Right ventricle myocardium inferior (tissue), 1 donor: ENCODE data around the gene EPHB2. TPM values are rescaled to one million over a fixed set of nuclear protein-coding genes. Genes with fewer than 3 reads are reported as not detected.

Experiments used
- ATAC-seq: fragments of 200-7000 bp; cut with Tn5 transposase; one replicate; pipeline ENCODE4 v1.9.1; 2020; ENCODE audit warnings: mild to moderate bottlenecking, moderate library complexity
- DNase-seq: peaks from one replicate; pipeline ENCODE4 v3.0.0; 2021; ENCODE audit errors: missing footprints
- intact Hi-C: fragments of 100-400 bp; cut with DNase I; formaldehyde crosslinking; loops from one replicate; pipeline ENCODE4 v1.11.0; 2022
- total RNA-seq: library from RNA; stranded (reverse); fragmentation: NEBNext Ultra II Directional; extraction: Animal tissue kit (Norgen Biotek cat#: 25700); gene quantifications from one replicate; pipeline ENCODE4 v1.2.1, GENCODE V29; 2021
- donor health status: DM: no; HTN: yes; CAD: no; lungs with severe emphysema.

EPHB2 gene
- total RNA-seq, 1 donor from 2014 or later: 3.5 TPM

- ATAC-seq (no peak), DNase-seq (peak; percentile 75)
- intact Hi-C loops: no loop called here
Observed at GRCh38 chr1:22739648-22740385, 29.2 kb downstream of the EPHB2 start.

- ATAC-seq: no peak
- intact Hi-C loops: no loop called here
- no peak for DNase-seq
Observed at GRCh38 chr1:22741118-22741517, 30.5 kb downstream of the EPHB2 start.

DNA sequence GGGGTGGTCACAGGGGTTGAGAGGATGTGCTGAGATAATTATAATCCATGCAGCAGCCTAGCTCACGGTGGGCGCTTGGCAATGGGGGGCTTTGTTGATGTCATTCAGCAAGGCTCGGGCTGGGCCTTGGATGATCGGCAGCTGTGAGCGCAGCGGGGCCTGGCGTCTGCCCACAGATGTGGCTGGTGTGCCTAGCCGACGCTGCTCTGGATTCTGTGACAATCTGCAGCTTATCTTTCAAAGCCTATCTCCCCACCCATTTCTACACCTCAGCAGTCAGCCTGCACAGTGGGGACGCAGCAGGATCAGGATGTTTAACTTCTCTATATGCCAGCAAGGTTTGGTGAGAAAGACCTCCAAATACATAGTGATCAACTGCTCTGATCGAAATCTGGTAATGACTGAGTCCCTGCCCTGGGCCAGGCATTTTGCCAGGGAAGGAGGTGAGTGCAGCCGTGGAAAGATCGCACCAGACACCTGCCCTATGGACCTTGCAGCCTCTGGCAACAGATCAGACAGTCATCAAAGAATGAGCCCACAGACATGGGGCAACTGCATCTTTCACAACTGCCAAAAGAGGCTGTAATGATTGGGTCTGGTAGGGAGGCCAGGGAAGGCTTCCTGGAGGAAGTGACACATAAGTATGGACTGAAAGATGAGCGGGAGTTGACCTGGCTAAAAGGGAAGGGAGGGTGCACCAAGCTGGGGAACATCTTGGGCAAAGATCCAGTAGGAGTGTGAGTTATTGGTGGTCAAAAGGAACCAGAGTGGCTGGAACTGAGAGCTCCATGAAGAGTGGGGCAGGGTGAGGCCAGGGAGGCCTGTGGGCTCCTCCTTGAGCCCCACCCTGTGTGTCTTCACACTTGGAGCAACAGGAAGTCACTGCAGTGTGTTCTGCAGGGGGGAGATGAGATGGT lies 35.3 kb downstream of the EPHB2 start:
- DNase-seq (peak; percentile 42), ATAC-seq (no peak)
- intact Hi-C loops: no loop called here

DNA sequence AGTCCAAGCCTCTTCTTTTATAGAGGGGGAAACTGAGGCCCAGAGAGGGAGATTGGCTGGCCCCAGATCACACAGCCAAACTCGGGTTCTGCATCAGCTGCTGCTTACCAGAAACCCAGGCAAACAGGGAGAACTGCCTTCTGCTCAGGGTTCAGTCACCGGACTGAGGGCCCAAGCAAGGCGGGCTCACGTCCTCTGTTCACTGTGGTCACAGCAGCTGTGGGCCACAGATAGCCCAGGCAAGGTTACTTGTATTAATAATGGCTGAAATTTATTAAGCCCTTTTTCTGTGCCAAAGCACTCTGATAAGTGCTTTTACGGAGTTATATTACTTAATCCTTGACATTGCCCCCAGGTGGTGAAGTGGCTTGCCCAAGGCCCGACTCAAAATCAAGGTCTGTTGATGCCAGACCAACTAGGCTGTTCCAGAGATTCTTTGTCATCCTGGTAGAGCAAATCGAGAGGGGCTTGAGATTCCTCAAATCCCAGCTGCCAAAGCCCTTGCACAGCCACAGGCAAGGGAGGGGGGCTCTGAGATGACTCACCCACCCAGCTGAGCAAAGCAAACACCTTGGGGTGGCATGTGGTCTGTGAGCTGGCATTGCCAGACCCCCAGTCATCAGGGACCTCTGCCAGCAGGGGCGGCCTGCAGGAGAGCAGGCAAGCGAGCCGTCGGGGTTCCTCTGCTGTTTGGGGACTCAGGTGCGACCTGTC lies 36.5 kb downstream of the EPHB2 start:
- intact Hi-C loops: no loop called here
- DNase-seq (peak; percentile 34), ATAC-seq (no peak)

DNA sequence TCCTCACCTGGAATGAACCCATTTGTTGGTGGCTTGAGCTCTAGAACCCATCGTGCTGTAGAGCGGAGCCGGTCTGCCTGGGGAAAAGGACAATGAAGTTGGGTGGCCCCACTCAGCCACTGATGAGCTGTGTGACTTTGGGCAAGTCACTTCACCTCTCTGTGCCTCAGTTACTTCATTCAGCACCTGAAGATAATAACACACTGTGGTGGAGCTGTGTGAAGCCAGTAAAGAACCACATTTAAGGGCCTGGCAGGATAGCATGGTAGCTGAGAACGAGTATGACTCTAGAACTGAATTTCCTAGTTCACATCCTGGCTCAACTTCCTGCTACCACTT lies 37.1 kb downstream of the EPHB2 start:
- intact Hi-C loops: no loop called here
- ATAC-seq: no peak

DNA sequence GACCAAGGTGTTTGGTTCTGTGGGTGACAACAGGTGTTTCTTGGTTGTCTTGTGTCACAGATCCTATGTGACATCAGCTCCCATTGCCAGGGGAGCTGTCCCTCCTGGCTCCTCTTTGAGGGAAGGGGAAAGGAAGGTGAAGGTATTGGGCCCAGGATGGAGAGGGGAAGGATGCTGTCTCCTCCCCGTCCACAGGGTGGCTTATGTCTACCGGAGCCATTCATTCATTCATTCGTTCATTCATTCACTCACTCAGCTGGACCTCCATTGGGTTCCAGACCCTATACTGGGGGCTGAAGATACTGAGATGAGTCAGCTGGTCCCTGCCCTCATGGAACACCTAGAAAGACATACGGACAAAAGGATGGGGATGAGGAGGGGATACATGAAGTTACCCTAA lies 38.9 kb downstream of the EPHB2 start:
- no peak for ATAC-seq
- intact Hi-C loops: no loop called here
- DNase-seq: no peak

More for the DNA sequence above, 37.1 kb downstream of the EPHB2 start:
- no peak for DNase-seq

DNA sequence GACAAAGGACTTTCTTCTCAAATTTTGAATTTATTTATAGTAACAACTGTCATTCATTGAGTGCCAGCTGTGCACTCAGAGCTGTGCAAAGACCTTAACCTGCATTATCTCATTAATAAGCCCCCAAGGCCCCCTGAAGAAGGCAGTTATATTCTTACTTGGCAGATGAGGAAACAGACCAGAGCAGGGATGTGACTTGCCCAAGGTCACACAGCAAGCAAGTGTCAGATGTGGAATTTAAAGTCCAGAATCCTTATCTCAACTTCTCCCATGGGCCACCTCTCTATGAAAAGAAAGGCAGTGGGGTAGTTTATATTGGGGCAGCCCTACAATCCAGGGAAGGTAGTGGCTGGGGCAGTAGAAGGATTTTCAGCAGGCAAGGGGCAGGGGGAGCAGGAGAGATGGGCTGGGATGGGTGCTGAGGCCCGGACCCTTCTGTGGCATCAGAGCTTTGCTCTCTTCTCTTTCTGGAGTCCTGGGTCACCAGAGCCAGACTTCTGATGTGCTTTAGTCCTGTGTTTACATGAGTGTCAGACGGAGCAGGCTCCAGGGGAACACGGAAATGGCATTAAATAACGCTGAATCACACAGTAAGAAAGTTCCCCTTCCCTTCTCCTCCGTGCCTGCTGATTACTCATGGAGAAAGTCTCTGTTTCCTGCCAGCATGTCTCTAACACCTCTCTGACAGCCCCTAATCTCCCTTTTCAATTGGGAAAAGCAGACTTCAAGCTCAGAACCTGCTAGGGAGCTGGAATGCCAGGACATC lies 39.5 kb downstream of the EPHB2 start:
- DNase-seq: peak; percentile 64
- peak; percentile 75 for ATAC-seq
- intact Hi-C loops: no loop called here

DNA sequence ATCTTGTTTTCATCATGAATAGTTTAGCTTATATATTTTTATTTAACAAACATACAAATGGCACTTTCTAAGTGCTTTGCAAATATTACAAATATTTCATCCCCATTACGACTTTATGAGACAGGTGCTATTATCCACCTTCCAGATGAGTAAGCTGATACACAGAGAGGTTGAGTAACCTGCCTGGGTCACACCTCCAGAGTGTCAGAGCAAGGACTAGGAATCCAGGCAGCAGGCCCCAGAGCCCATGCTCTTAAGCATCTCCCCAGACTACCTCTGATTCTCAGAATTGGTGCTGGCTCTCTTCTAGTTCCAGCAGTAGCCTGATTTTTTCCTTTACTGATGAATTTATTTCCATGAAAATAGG lies 40.0 kb downstream of the EPHB2 start:
- intact Hi-C loops: no loop called here
- ATAC-seq (no peak), DNase-seq (no peak)

- peak; percentile 27 for DNase-seq
- intact Hi-C loops: no loop called here
- no peak for ATAC-seq
Observed at GRCh38 chr1:22751124-22751531, 40.5 kb downstream of the EPHB2 start.

GRCh38 chr1:22752339-22752738 lies 41.7 kb downstream of the EPHB2 start:
- ATAC-seq (no peak), DNase-seq (no peak)
- intact Hi-C loops: no loop called here

DNA sequence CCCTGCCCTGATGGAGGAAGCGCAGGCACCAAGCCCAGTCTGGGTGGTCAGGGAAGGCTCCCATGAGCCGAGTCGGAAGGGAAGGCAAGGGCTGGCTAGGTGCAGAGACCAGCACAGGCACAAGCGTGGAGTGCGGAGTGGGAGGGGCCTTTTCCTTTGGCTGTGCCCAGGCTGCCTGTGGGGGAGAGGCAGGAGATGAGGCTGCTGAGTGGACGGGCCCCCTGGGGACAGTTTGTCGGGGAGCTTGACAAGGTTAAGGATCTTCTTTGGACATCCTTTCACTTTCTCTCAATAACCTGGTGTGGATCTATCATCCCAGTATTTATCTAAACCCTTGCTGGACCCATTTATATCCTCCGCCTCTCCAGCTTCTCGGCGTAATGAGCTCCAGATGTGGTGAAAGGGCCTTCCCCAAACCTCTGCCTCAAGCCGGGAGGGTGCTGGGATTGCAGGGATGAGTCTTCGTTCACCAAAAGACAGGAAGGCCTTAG lies 42.9 kb downstream of the EPHB2 start:
- ATAC-seq (peak; percentile 61), DNase-seq (peak; percentile 34)
- intact Hi-C loops: no loop called here

DNA sequence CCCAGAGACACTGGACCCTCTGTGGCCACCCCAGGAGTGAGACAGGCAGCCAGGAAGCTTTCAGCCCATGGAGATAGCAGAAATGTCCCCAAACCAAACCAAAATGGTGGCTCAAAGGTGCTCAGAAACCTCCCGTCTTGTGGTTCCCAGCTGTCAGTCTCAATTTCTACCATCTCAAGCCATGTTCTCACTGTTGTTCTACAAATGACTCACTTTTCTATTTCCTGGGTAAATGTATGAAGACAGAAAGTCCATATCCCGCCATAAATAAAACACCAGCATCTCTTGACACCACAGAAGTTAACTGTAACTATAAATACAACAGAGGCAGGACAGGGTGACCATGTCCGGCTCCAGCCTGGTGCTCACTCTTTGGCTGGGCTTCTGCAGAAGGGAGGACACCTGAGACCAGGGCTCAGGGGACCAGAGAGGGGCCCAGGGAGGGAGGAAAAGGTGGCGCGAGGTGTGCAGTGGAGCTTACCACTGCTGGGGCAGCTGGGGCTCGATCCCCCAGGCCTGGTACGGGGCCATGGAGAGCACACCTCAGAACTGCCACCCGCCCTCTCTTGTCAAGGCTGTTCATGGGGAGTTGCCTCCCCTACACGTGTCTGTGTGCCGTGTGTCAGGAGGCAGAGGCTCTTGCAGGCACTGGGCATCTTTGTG lies 43.6 kb downstream of the EPHB2 start:
- DNase-seq (peak; percentile 41), ATAC-seq (no peak)
- intact Hi-C loops: no loop called here

- ATAC-seq (no peak), DNase-seq (no peak)
- intact Hi-C loops: no loop called here
Observed at GRCh38 chr1:22754824-22755223, 44.2 kb downstream of the EPHB2 start.

GRCh38 chr1:22755641-22756040 lies 45.0 kb downstream of the EPHB2 start:
- ATAC-seq (no peak), DNase-seq (no peak)
- intact Hi-C loops: no loop called here

DNA sequence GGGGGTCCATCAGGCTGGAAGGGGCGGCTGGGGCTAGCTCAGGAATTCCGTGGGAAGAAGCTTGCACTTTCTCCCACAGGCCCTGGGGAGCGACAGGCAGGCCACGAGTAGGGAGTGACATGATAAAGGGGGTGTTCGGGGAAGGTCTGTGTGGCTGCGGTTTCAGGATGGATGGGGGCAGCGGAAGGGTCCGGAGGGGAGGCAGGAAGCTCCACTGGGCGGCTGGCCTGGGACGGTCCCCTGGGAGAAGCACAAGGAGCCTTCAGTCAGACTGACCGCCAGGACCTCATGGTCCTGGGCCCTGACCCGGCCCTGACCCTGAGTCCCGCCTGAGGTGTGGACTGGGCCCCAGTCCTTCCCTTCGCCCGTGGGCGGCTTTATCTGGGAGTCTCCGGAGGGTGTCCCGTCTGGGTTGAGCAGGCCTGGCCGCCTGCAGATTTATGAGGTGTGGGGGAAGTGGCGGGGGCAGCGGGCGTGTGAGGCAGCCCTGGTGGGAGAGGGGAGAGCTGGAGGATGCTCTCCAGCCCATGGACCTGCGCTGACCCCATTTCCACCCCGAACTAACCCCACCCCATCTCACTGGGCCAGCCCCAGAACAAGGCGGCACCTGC lies 45.6 kb downstream of the EPHB2 start:
- intact Hi-C loops: no loop called here
- no peak for ATAC-seq
- no peak for DNase-seq

DNA sequence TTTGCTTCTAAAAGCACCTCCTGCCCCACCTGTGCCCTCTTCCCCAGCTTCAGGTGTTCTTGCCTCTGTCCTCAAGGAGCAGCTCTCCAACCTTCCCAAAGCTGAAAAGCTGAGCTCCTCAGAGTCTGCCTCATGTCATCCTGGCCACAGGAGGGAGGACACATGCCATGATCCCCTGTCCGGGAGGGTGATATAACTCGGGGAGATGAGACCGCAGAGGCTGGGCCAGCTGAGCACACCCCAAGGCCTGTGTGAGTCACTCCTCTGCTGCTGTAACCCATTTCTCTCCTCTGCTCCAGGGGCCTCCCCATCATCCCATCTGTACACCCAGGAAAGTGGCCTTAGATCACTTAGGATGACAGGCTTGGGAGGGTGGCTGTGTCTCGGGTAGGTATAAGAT lies 49.8 kb downstream of the EPHB2 start:
- intact Hi-C loops: no loop called here
- no peak for ATAC-seq
- DNase-seq: no peak

DNA sequence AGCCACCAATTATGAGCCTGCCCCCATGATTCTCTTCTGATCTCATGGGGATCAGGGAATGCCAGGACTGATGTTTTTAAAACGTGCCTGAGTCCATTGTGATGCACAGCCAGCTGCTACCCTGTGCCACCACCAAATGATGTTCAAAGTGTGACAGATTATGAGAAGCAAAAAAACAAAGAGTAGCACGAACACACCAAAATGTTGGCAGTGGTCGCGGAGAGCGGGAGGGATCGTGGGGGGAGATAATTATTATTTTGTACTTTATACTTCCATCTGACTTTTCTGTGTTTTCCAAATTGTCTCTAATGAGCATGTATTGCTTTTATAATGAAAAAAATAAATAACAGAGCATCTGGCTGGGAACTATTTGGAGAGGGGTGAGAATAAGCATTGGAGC lies 50.5 kb downstream of the EPHB2 start:
- DNase-seq (no peak), ATAC-seq (no peak)
- intact Hi-C loops: no loop called here

GRCh38 chr1:22761821-22762220 lies 51.2 kb downstream of the EPHB2 start:
- ATAC-seq (no peak), DNase-seq (no peak)
- intact Hi-C loops: no loop called here
